ENCODE results near the gene SLIT3.

SLIT3 gene

DNA sequence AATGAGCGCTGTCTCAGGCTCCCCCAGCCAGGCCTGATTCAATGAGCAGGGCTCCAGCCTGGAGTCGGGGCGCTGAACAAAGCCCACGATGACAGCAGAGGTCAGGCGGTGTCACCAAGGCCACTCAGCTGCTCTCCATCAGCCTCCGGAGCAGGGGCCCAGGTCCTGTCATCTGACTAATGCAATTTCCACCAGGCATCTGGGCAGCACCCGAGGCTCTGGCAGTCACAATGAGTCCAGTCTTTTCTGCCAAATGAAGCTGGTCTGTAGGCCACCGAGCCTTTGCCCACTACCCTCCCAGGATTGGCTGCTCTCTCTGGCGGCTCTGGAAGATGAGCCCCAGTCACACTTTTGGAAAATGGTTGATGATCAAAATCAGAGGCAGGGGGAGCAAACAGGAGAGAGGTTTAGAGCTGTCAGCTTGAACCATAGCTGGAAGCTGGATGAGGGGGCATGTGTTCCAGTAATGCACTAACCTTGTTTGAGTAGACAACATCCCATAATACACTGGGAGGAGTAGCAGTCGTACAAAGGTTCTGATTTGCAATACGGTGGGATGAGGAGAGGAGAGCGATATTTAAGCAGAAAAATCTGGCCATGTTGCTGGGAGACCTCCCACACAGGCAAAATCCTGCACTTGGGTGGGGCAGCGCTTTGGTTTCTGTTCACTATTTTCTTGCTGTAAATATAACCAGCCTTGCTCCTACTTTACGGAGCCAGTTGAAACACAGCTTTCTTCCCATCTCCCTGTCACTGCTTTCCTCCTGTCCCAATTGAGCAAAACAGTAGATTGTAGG lies 415.4 kb downstream of the SLIT3 start:
- H3K36me3 ChIP-seq (ENCODE audit: insufficient read depth, low read depth, low read length): no peaks in the 10 kb centered on the region
- no peak overlapping the region for H3K9ac ChIP-seq (ENCODE audit: low read depth, low read length)
- H3K9me3 ChIP-seq (ENCODE audit: insufficient read depth, low read depth, low read length): no peaks in the 10 kb centered on the region
- peaks cover 10% of the 10 kb centered on the region; the same call in 1 of the 2 replicates for H3K4me1 ChIP-seq (ENCODE audit: insufficient read depth, low read length)
- H3K27me3 ChIP-seq (ENCODE audit: insufficient read depth, low read length): no peaks in the 10 kb centered on the region
- H3K27ac ChIP-seq (ENCODE audit: low read length): no peak overlapping the region
- H3K4me3 ChIP-seq (ENCODE audit: low read length): no peak overlapping the region

GRCh38 chr5:168883991-168884390 lies 416.9 kb downstream of the SLIT3 start:
- Histone ChIP-seq H3K9ac (ENCODE audit: low read depth, low read length) (no peak overlapping the region), H3K4me1 (ENCODE audit: insufficient read depth, low read length) (peaks cover 13% of the 10 kb centered on the region; the same call in 1 of the 2 replicates), H3K9me3 (ENCODE audit: insufficient read depth, low read depth, low read length) (no peaks in the 10 kb centered on the region), H3K27ac (ENCODE audit: low read length) (no peak overlapping the region), H3K4me3 (ENCODE audit: low read length) (no peak overlapping the region), H3K36me3 (ENCODE audit: insufficient read depth, low read depth, low read length) (no peaks in the 10 kb centered on the region), H3K27me3 (ENCODE audit: insufficient read depth, low read length) (peaks cover 5% of the 10 kb centered on the region; the same call in 1 of the 2 replicates)

GRCh38 chr5:168883281-168883741 lies 417.6 kb downstream of the SLIT3 start:
- Histone ChIP-seq H3K36me3 (ENCODE audit: insufficient read depth, low read depth, low read length) (no peaks in the 10 kb centered on the region), H3K27ac (ENCODE audit: low read length) (no peak overlapping the region), H3K27me3 (ENCODE audit: insufficient read depth, low read length) (peaks cover 5% of the 10 kb centered on the region; the same call in 1 of the 2 replicates), H3K4me3 (ENCODE audit: low read length) (no peak overlapping the region), H3K9ac (ENCODE audit: low read depth, low read length) (no peak overlapping the region), H3K9me3 (ENCODE audit: insufficient read depth, low read depth, low read length) (no peaks in the 10 kb centered on the region), H3K4me1 (ENCODE audit: insufficient read depth, low read length) (peaks cover 13% of the 10 kb centered on the region; the same call in 1 of the 2 replicates)

DNA sequence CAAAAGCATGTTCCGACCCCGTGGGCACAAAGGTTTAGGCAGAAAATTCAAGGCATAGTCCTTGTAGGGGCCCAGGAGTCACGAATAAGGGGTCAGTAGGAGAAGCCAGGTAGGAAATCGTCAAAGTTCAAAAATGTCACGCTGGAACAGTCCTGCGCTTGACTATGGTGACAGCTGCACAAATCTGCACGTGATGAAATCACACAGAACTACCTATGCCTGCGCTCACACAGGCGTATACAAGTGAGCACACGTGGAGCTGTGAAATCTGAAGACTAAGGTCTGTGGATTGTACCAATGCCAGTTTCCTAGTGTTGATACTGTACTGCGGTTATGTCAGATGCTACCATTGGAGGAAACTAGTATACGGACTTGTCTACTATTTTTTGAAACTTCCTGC lies 418.7 kb downstream of the SLIT3 start:
- no peak overlapping the region for H3K4me3 ChIP-seq (ENCODE audit: low read length)
- no peaks in the 10 kb centered on the region for H3K9me3 ChIP-seq (ENCODE audit: insufficient read depth, low read depth, low read length)
- no peak overlapping the region for H3K27ac ChIP-seq (ENCODE audit: low read length)
- H3K9ac ChIP-seq (ENCODE audit: low read depth, low read length): no peak overlapping the region
- H3K36me3 ChIP-seq (ENCODE audit: insufficient read depth, low read depth, low read length): no peaks in the 10 kb centered on the region
- H3K4me1 ChIP-seq (ENCODE audit: insufficient read depth, low read length): peaks cover 13% of the 10 kb centered on the region; the same call in 1 of the 2 replicates
- H3K27me3 ChIP-seq (ENCODE audit: insufficient read depth, low read length): peaks cover 5% of the 10 kb centered on the region; the same call in 1 of the 2 replicates

GRCh38 chr5:168881427-168882149 lies 419.4 kb downstream of the SLIT3 start:
- H3K27ac ChIP-seq (ENCODE audit: low read length): no peak overlapping the region
- no peak overlapping the region for H3K4me3 ChIP-seq (ENCODE audit: low read length)
- H3K27me3 ChIP-seq (ENCODE audit: insufficient read depth, low read length): peaks cover 5% of the 10 kb centered on the region; the same call in 1 of the 2 replicates
- no peaks in the 10 kb centered on the region for H3K36me3 ChIP-seq (ENCODE audit: insufficient read depth, low read depth, low read length)
- no peak overlapping the region for H3K9ac ChIP-seq (ENCODE audit: low read depth, low read length)
- peaks cover 13% of the 10 kb centered on the region; the same call in 1 of the 2 replicates for H3K4me1 ChIP-seq (ENCODE audit: insufficient read depth, low read length)
- H3K9me3 ChIP-seq (ENCODE audit: insufficient read depth, low read depth, low read length): no peaks in the 10 kb centered on the region

- Histone ChIP-seq H3K9me3 (ENCODE audit: insufficient read depth, low read depth, low read length) (no peaks in the 10 kb centered on the region), H3K27me3 (ENCODE audit: insufficient read depth, low read length) (peaks cover 5% of the 10 kb centered on the region; the same call in 1 of the 2 replicates), H3K9ac (ENCODE audit: low read depth, low read length) (no peak overlapping the region), H3K27ac (ENCODE audit: low read length) (no peak overlapping the region), H3K4me1 (ENCODE audit: insufficient read depth, low read length) (peaks cover 13% of the 10 kb centered on the region; the same call in 1 of the 2 replicates), H3K4me3 (ENCODE audit: low read length) (no peak overlapping the region), H3K36me3 (ENCODE audit: insufficient read depth, low read depth, low read length) (no peaks in the 10 kb centered on the region)
Observed at GRCh38 chr5:168879929-168880328, 421.0 kb downstream of the SLIT3 start.

DNA sequence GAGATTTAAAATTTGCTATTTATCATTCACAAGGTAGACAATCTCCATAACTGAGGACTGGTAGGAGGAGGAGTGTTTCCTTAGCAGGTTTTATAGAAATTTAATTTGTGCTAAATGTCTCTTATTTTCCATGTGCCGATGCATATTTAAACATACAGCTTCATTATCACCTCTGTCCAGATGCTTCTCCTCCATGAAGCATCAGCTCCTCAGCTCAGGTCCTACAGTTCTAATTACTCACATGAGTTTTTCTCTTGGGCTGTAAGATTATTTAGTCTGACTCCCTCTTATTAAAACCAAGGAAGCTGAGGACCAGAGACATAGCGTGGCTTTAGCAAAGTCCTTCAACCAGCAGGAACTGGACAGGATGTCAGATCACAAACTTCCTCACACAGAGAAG lies 421.6 kb downstream of the SLIT3 start:
- peaks cover 13% of the 10 kb centered on the region; the same call in 1 of the 2 replicates for H3K4me1 ChIP-seq (ENCODE audit: insufficient read depth, low read length)
- no peak overlapping the region for H3K4me3 ChIP-seq (ENCODE audit: low read length)
- no peaks in the 10 kb centered on the region for H3K36me3 ChIP-seq (ENCODE audit: insufficient read depth, low read depth, low read length)
- no peaks in the 10 kb centered on the region for H3K9me3 ChIP-seq (ENCODE audit: insufficient read depth, low read depth, low read length)
- no peak overlapping the region for H3K9ac ChIP-seq (ENCODE audit: low read depth, low read length)
- H3K27me3 ChIP-seq (ENCODE audit: insufficient read depth, low read length): peaks cover 5% of the 10 kb centered on the region; the same call in 1 of the 2 replicates
- no peak overlapping the region for H3K27ac ChIP-seq (ENCODE audit: low read length)

- Histone ChIP-seq H3K9me3 (ENCODE audit: insufficient read depth, low read depth, low read length) (no peaks in the 10 kb centered on the region), H3K9ac (ENCODE audit: low read depth, low read length) (no peak overlapping the region), H3K4me1 (ENCODE audit: insufficient read depth, low read length) (peaks cover 13% of the 10 kb centered on the region; the same call in 1 of the 2 replicates), H3K27ac (ENCODE audit: low read length) (no peak overlapping the region), H3K36me3 (ENCODE audit: insufficient read depth, low read depth, low read length) (no peaks in the 10 kb centered on the region), H3K4me3 (ENCODE audit: low read length) (no peak overlapping the region), H3K27me3 (ENCODE audit: insufficient read depth, low read length) (peaks cover 5% of the 10 kb centered on the region; the same call in 1 of the 2 replicates)
Observed at GRCh38 chr5:168878135-168878745, 422.7 kb downstream of the SLIT3 start.

- Histone ChIP-seq H3K36me3 (ENCODE audit: insufficient read depth, low read depth, low read length) (no peaks in the 10 kb centered on the region), H3K27ac (ENCODE audit: low read length) (no peak overlapping the region), H3K4me3 (ENCODE audit: low read length) (no peak overlapping the region), H3K4me1 (ENCODE audit: insufficient read depth, low read length) (peaks cover 13% of the 10 kb centered on the region; the same call in 1 of the 2 replicates), H3K27me3 (ENCODE audit: insufficient read depth, low read length) (peaks cover 5% of the 10 kb centered on the region; the same call in 1 of the 2 replicates), H3K9me3 (ENCODE audit: insufficient read depth, low read depth, low read length) (no peaks in the 10 kb centered on the region), H3K9ac (ENCODE audit: low read depth, low read length) (no peak overlapping the region)
Observed at GRCh38 chr5:168877132-168877892, 423.6 kb downstream of the SLIT3 start.

DNA sequence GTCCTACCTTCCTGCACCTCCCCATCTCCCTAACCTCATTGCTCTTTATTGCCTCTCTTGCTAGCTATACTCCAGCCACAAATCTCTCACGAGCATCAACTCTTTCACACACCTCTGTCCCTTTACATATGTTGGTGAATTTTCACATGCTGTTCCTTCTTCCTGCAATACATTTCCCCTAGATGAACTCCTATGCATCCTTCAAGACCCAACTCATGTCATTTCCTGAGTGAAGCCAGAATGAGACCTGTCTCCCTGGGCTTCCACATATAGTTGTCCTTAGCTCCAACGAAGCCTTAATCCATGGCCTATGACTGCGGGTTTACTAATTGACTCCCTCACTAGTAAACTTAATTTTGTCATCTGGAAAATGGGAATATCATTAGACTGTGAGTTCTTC lies 424.5 kb downstream of the SLIT3 start:
- no peak overlapping the region for H3K9ac ChIP-seq (ENCODE audit: low read depth, low read length)
- peaks cover 5% of the 10 kb centered on the region; the same call in 1 of the 2 replicates for H3K27me3 ChIP-seq (ENCODE audit: insufficient read depth, low read length)
- H3K4me1 ChIP-seq (ENCODE audit: insufficient read depth, low read length): peaks cover 10% of the 10 kb centered on the region; the same call in 1 of the 2 replicates
- H3K27ac ChIP-seq (ENCODE audit: low read length): no peak overlapping the region
- no peaks in the 10 kb centered on the region for H3K9me3 ChIP-seq (ENCODE audit: insufficient read depth, low read depth, low read length)
- H3K4me3 ChIP-seq (ENCODE audit: low read length): no peak overlapping the region
- H3K36me3 ChIP-seq (ENCODE audit: insufficient read depth, low read depth, low read length): no peaks in the 10 kb centered on the region

DNA sequence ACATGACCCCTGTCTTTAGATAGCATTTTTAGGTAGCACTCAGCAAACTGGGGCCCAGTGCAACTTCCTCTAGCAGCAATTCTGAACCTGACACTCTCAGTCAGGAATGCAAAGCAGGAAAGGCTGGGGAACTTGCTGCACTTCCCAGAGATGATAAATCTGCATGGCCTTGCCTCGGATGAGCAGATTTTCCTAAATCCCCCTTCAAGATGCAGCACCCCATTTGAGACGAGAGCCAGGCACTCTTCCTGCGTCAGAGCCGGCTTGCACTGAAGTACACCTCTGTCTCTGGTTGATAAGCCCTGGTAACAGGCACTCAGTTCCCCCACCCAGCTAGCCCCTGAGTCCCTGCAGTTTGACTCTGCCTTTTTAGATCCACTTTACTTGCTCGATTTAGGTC lies 425.1 kb downstream of the SLIT3 start:
- Histone ChIP-seq H3K4me1 (ENCODE audit: insufficient read depth, low read length) (peaks cover 6% of the 10 kb centered on the region; the same call in 1 of the 2 replicates), H3K4me3 (ENCODE audit: low read length) (no peak overlapping the region), H3K36me3 (ENCODE audit: insufficient read depth, low read depth, low read length) (no peaks in the 10 kb centered on the region), H3K27me3 (ENCODE audit: insufficient read depth, low read length) (peaks cover 5% of the 10 kb centered on the region; the same call in 1 of the 2 replicates), H3K9me3 (ENCODE audit: insufficient read depth, low read depth, low read length) (no peaks in the 10 kb centered on the region), H3K9ac (ENCODE audit: low read depth, low read length) (no peak overlapping the region), H3K27ac (ENCODE audit: low read length) (no peak overlapping the region)

Data from iPS-20b (cell line).